ENCODE results near the gene SYT17.

GRCh38 chr16:19162085-19162484 is 6.0 kb upstream of the SYT17 start:
- TF ChIP-seq CTCF (IDR thresholded peaks at IDR 0.05; ENCODE audit: low read depth, low read length, poor library complexity, severe bottlenecking) (no peak), EZH2phosphoT487 (IDR thresholded peaks at IDR 0.05; ENCODE audit: borderline replicate concordance, low read length) (no peak)

Measured in DOHH2 (cell line).